Immature natural killer cell (primary cell): ENCODE measurements around the gene LRRC56. TPM values are rescaled to one million over a fixed set of nuclear protein-coding genes. Genes with fewer than 3 reads are reported as not detected.

Experiments used
- DNase-seq, 3 donors: peaks; one replicate each; pipeline ENCODE4 v3.0.0; 2022; ENCODE audit warnings: mixed read lengths in 1 of 3
- H3K27ac Mint-ChIP-seq, 6 donors: one replicate each; pipeline ENCODE4 v1.8.0; 2020; ENCODE audit warnings: mixed read lengths in 6 of 6, mild to moderate bottlenecking in 5 of 6, inconsistent platforms in 4 of 6, moderate library complexity in 3 of 6
- H3K27me3 Mint-ChIP-seq, 3 donors: one replicate each; pipeline ENCODE4 v1.8.0; 2020 to 2021; ENCODE audit warnings: low read depth in 3 of 3, mild to moderate bottlenecking in 3 of 3, mixed read lengths in 3 of 3, moderate library complexity in 3 of 3, inconsistent platforms in 1 of 3
- H3K36me3 Mint-ChIP-seq, 3 donors: one replicate each; pipeline ENCODE4 v1.8.0; 2020; ENCODE audit warnings: mixed read lengths in 3 of 3, inconsistent platforms in 2 of 3, mild to moderate bottlenecking in 2 of 3
- H3K4me1 Mint-ChIP-seq, 2 donors: one replicate each; pipeline ENCODE4 v1.8.0; 2020; ENCODE audit warnings: inconsistent platforms in 2 of 2, mild to moderate bottlenecking in 2 of 2, mixed read lengths in 2 of 2, moderate library complexity in 1 of 2
- H3K4me3 Mint-ChIP-seq, 5 donors: one replicate each; pipeline ENCODE4 v1.8.0; 2020; ENCODE audit warnings: mild to moderate bottlenecking in 5 of 5, mixed read lengths in 5 of 5, inconsistent platforms in 3 of 5, moderate library complexity in 3 of 5
- H3K9me3 Mint-ChIP-seq, 6 donors: one replicate each; pipeline ENCODE4 v1.8.0; 2020; ENCODE audit warnings: mild to moderate bottlenecking in 6 of 6, mixed read lengths in 6 of 6, inconsistent platforms in 4 of 6, moderate library complexity in 3 of 6
- polyA plus RNA-seq, 3 donors: library from polyadenylated mRNA; unstranded; fragments of 300-500 nt; fragmentation: Illumina TruSeq; gene quantifications; one replicate each; pipeline ENCODE4 v1.2.3, GENCODE V29; 2021

The LRRC56 gene
- polyA plus RNA-seq, 3 donors from 2014 or later, result 0.27 to 0.89 TPM; not detected in 1

- DNase-seq, result no peak
- Mint-ChIP-seq H3K4me1 (peaks cover 5 to 6% of the 10 kb centered on the region in 2 donors), H3K27me3 (peaks cover 4 to 11% (median 4%) of the 10 kb centered on the region in 3 donors), H3K4me3 (no peak overlapping the region), H3K36me3 (no peaks in the 10 kb centered on the region), H3K9me3 (no peaks in the 10 kb centered on the region), H3K27ac (no peak overlapping the region)
These were observed 16.1 kb upstream of the LRRC56 start for GRCh38 chr11:521177-521688.

GRCh38 chr11:526192-526591 is 11.1 kb upstream of the LRRC56 start:
- Mint-ChIP-seq H3K4me1 (no peaks in the 10 kb centered on the region), H3K36me3 (no peaks in the 10 kb centered on the region), H3K27me3 (peaks cover 0 to 4% (median 0%) of the 10 kb centered on the region in 3 donors), H3K27ac (no peak overlapping the region), H3K4me3 (no peak overlapping the region), H3K9me3 (no peaks in the 10 kb centered on the region)
- no peak for DNase-seq

- DNase-seq, result no peak
- Mint-ChIP-seq H3K4me3 (no peak overlapping the region), H3K36me3 (no peaks in the 10 kb centered on the region), H3K9me3 (no peaks in the 10 kb centered on the region), H3K27ac (no peak overlapping the region), H3K4me1 (peaks cover 0 to 2% of the 10 kb centered on the region in 2 donors), H3K27me3 (peaks cover 0 to 4% (median 0%) of the 10 kb centered on the region in 3 donors)
These were observed 9.0 kb upstream of the LRRC56 start for GRCh38 chr11:528166-528814.

- Mint-ChIP-seq H3K27me3 (peaks cover 0 to under 1% (median 0%) of the 10 kb centered on the region in 3 donors), H3K4me1 (peaks cover 0 to 2% of the 10 kb centered on the region in 2 donors), H3K36me3 (no peaks in the 10 kb centered on the region), H3K4me3 (no peak overlapping the region), H3K9me3 (no peaks in the 10 kb centered on the region), H3K27ac (no peak overlapping the region)
- no peak for DNase-seq
These were observed 8.3 kb upstream of the LRRC56 start for GRCh38 chr11:528815-529727.

- DNase-seq, result no peak
- Mint-ChIP-seq H3K4me1 (peaks cover 0 to 2% of the 10 kb centered on the region in 2 donors), H3K4me3 (no peak overlapping the region), H3K27ac (no peak overlapping the region), H3K9me3 (no peaks in the 10 kb centered on the region), H3K36me3 (no peaks in the 10 kb centered on the region), H3K27me3 (no peaks in the 10 kb centered on the region)
These were observed 7.5 kb upstream of the LRRC56 start for GRCh38 chr11:529728-530411.

- H3K27ac Mint-ChIP-seq, result no peak overlapping the region
- no peak for DNase-seq
- H3K4me3 Mint-ChIP-seq, result peak overlapping the region in 1 of 5 donors; percentile 21
- no peaks in the 10 kb centered on the region for H3K9me3 Mint-ChIP-seq
- H3K4me1 Mint-ChIP-seq, result peaks cover 3 to 4% of the 10 kb centered on the region in 2 donors
- peaks cover 0 to 2% (median 0%) of the 10 kb centered on the region in 3 donors for H3K27me3 Mint-ChIP-seq
- H3K36me3 Mint-ChIP-seq, result no peaks in the 10 kb centered on the region
These were observed 6.1 kb upstream of the LRRC56 start for GRCh38 chr11:530960-531831.

GRCh38 chr11:531919-532526 is 5.3 kb upstream of the LRRC56 start:
- no peak for DNase-seq
- H3K4me3 Mint-ChIP-seq, result peak overlapping the region in 2 of 5 donors; percentile 17 to 21

GRCh38 chr11:532527-532985 is 4.8 kb upstream of the LRRC56 start:
- no peak for DNase-seq
- Mint-ChIP-seq H3K4me3 (no peak overlapping the region), H3K27me3 (peaks cover 3 to 8% (median 5%) of the 10 kb centered on the region in 3 donors), H3K9me3 (no peaks in the 10 kb centered on the region), H3K4me1 (peaks cover 6 to 10% of the 10 kb centered on the region in 2 donors), H3K27ac (no peak overlapping the region), H3K36me3 (no peaks in the 10 kb centered on the region)

More at GRCh38 chr11:531919-532526, 5.3 kb upstream of the LRRC56 start:
- peak overlapping the region in 1 of 6 donors; percentile 48 for H3K27ac Mint-ChIP-seq
- peaks cover 6 to 7% of the 10 kb centered on the region in 2 donors for H3K4me1 Mint-ChIP-seq
- H3K27me3 Mint-ChIP-seq, result peaks cover 0 to 5% (median 2%) of the 10 kb centered on the region in 3 donors
- no peaks in the 10 kb centered on the region for H3K9me3 Mint-ChIP-seq
- no peaks in the 10 kb centered on the region for H3K36me3 Mint-ChIP-seq

GRCh38 chr11:532986-533585 is 4.2 kb upstream of the LRRC56 start:
- Mint-ChIP-seq H3K4me3 (peak overlapping the region in 1 of 5 donors; percentile 35), H3K36me3 (no peaks in the 10 kb centered on the region), H3K27ac (no peak overlapping the region), H3K4me1 (peaks cover 6 to 15% of the 10 kb centered on the region in 2 donors), H3K9me3 (no peaks in the 10 kb centered on the region), H3K27me3 (peaks cover 3 to 8% (median 5%) of the 10 kb centered on the region in 3 donors)
- DNase-seq, result no peak

GRCh38 chr11:533586-534395 is 3.5 kb upstream of the LRRC56 start:
- H3K27me3 Mint-ChIP-seq, result peaks cover 4 to 8% (median 5%) of the 10 kb centered on the region in 3 donors
- no peak overlapping the region for H3K27ac Mint-ChIP-seq
- no peaks in the 10 kb centered on the region for H3K36me3 Mint-ChIP-seq
- no peak for DNase-seq
- peak overlapping the region in 2 of 5 donors; percentile 35 to 42 for H3K4me3 Mint-ChIP-seq
- peaks cover 6 to 20% of the 10 kb centered on the region in 2 donors for H3K4me1 Mint-ChIP-seq
- no peaks in the 10 kb centered on the region for H3K9me3 Mint-ChIP-seq

- peak overlapping the region; percentile 30 to 63 (median 55) for H3K4me3 Mint-ChIP-seq
- H3K27me3 Mint-ChIP-seq, result peaks cover 4 to 8% (median 5%) of the 10 kb centered on the region in 3 donors
- peaks cover 6 to 20% of the 10 kb centered on the region in 2 donors for H3K4me1 Mint-ChIP-seq
- H3K27ac Mint-ChIP-seq, result no peak overlapping the region
- H3K9me3 Mint-ChIP-seq, result no peaks in the 10 kb centered on the region
- peak in 2 of 3 donors; percentile 18 to 32 for DNase-seq
- H3K36me3 Mint-ChIP-seq, result no peaks in the 10 kb centered on the region
These were observed 2.7 kb upstream of the LRRC56 start for GRCh38 chr11:534396-535209.
